GM12878 (cell line): ENCODE measurements around the gene ZNF410. TPM values are rescaled to one million over a fixed set of nuclear protein-coding genes. Genes with fewer than 3 reads are reported as not detected.

ENCODE experiments used
- BACH1 ChIP-seq: fragments of 450-650 bp; IDR thresholded peaks from 2 replicates; pipeline ENCODE4 v1.6.1; 2017; ENCODE audit warnings: mild to moderate bottlenecking, borderline replicate concordance
- BCLAF1 ChIP-seq: fragments of 450-650 bp; IDR thresholded peaks from 2 replicates; pipeline ENCODE4 v1.6.1; 2017; ENCODE audit warnings: antibody characterized with exemption, mild to moderate bottlenecking, moderate library complexity
- HDGF ChIP-seq: fragments of 450-650 bp; IDR thresholded peaks from 2 replicates; pipeline ENCODE4 v1.6.1; 2016; ENCODE audit warnings: antibody characterized with exemption
- IRF4 ChIP-seq: IDR thresholded peaks from 2 replicates; pipeline ENCODE4 v1.6.1; 2011; ENCODE audit warnings: low read depth, low read length
- JUND ChIP-seq: IDR thresholded peaks from 2 replicates; pipeline ENCODE4 v1.6.1; 2012; ENCODE audit warnings: low read depth, mild to moderate bottlenecking, low read length, improper control_type of control experiment, moderate library complexity
- KAT2A ChIP-seq: conservative IDR thresholded peaks from 2 replicates; pipeline ENCODE4 v1.6.1; 2011; ENCODE audit warnings: low read depth, low read length; ENCODE audit not compliant: control insufficient read depth
- RUNX3 ChIP-seq: IDR thresholded peaks from 2 replicates; pipeline ENCODE4 v1.6.1; 2012; ENCODE audit warnings: low read length, inconsistent platforms
- SPI1 ChIP-seq: IDR thresholded peaks from 2 replicates; pipeline ENCODE4 v1.6.1; 2011; ENCODE audit warnings: low read depth, mild to moderate bottlenecking, low read length, moderate library complexity, borderline replicate concordance; ENCODE audit not compliant: insufficient read depth
- STAT1 ChIP-seq: fragments of 450-650 bp; conservative IDR thresholded peaks from 2 replicates; pipeline ENCODE4 v1.6.1; 2014; ENCODE audit warnings: antibody characterized with exemption, mild to moderate bottlenecking
- polyA plus RNA-seq, 11 experiments: library from polyadenylated mRNA; depleted of rRNA in 4 of 11; unstranded in 6 of 11; stranded (reverse) in 5 of 11; fragments of >200 nt; fragmentation: Nextera tagmentation in 4 of 11; fragmentation: Illumina TruSeq in 1 of 11; extraction: Ambion mirVana in 4 of 11; extraction: Trizol in 1 of 11; gene quantifications; 1 replicate in 1 of 11; 2 replicates in 10 of 11; pipeline versions ENCODE4 v1.2.1 to v1.2.3, GENCODE V29; 2011 to 2016; ENCODE audit warnings: inconsistent platforms in 2 of 11, missing spikeins in 2 of 11, low read depth in 1 of 11
- total RNA-seq, 4 experiments: library from RNA; depleted of rRNA in 3 of 4; stranded (reverse); fragments of >200 nt in 3 of 4; fragmentation: Illumina TruSeq in 1 of 4; extraction: Trizol in 1 of 4; gene quantifications; 2 replicates each; pipeline versions ENCODE4 v1.2.1 to v1.2.3, GENCODE V29; 2013 to 2021
- TF ChIP-seq, protein P1 (sequence below): IDR thresholded peaks from 2 replicates; pipeline ENCODE4 v1.6.1; 2011; ENCODE audit warnings: borderline replicate concordance, low read depth, mild to moderate bottlenecking, moderate library complexity, low read length; ENCODE audit not compliant: insufficient read depth, poor library complexity, severe bottlenecking
- TF ChIP-seq, protein P2 (sequence below): IDR thresholded peaks from 2 replicates; pipeline ENCODE4 v1.6.1; 2011; ENCODE audit warnings: low read depth, mild to moderate bottlenecking, low read length, moderate library complexity, borderline replicate concordance; ENCODE audit errors: extremely low read depth
- TF ChIP-seq, protein P3 (sequence below): fragments of 450-650 bp; IDR thresholded peaks from 2 replicates; pipeline ENCODE4 v1.6.1; 2016; ENCODE audit warnings: mild to moderate bottlenecking, moderate library complexity, borderline replicate concordance
- TF ChIP-seq, protein P4 (sequence below): fragments of 450-650 bp; IDR thresholded peaks from 2 replicates; pipeline ENCODE4 v1.6.1; 2017; ENCODE audit warnings: mild to moderate bottlenecking, moderate library complexity

ZNF410 gene
- total and polyA plus RNA-seq, 10 of the 15 experiments (the other 5 are each of a cell fraction or from before 2014, with no cell fraction given): 31.2 to 56.6 (median 47.7) TPM

GRCh38 chr14:73886449-73887317 is at the start of gene ZNF410 (continued):
- TF ChIP-seq, protein P1, sequence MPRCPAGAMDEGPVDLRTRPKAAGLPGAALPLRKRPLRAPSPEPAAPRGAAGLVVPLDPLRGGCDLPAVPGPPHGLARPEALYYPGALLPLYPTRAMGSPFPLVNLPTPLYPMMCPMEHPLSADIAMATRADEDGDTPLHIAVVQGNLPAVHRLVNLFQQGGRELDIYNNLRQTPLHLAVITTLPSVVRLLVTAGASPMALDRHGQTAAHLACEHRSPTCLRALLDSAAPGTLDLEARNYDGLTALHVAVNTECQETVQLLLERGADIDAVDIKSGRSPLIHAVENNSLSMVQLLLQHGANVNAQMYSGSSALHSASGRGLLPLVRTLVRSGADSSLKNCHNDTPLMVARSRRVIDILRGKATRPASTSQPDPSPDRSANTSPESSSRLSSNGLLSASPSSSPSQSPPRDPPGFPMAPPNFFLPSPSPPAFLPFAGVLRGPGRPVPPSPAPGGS: peak; percentile 73
- TF ChIP-seq, protein P2, sequence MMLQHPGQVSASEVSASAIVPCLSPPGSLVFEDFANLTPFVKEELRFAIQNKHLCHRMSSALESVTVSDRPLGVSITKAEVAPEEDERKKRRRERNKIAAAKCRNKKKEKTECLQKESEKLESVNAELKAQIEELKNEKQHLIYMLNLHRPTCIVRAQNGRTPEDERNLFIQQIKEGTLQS: no peak
- TF ChIP-seq HDGF (peak; percentile 75; the same call in 1 of the 2 replicates), JUND (no peak), KAT2A (no peak), IRF4 (no peak), RUNX3 (peak; percentile 73), SPI1 (peak; percentile 25; the same call in 1 of the 2 replicates), STAT1 (no peak), BCLAF1 (no peak), BACH1 (peak; percentile 85; the same call in 1 of the 2 replicates)
- TF ChIP-seq, protein P3, sequence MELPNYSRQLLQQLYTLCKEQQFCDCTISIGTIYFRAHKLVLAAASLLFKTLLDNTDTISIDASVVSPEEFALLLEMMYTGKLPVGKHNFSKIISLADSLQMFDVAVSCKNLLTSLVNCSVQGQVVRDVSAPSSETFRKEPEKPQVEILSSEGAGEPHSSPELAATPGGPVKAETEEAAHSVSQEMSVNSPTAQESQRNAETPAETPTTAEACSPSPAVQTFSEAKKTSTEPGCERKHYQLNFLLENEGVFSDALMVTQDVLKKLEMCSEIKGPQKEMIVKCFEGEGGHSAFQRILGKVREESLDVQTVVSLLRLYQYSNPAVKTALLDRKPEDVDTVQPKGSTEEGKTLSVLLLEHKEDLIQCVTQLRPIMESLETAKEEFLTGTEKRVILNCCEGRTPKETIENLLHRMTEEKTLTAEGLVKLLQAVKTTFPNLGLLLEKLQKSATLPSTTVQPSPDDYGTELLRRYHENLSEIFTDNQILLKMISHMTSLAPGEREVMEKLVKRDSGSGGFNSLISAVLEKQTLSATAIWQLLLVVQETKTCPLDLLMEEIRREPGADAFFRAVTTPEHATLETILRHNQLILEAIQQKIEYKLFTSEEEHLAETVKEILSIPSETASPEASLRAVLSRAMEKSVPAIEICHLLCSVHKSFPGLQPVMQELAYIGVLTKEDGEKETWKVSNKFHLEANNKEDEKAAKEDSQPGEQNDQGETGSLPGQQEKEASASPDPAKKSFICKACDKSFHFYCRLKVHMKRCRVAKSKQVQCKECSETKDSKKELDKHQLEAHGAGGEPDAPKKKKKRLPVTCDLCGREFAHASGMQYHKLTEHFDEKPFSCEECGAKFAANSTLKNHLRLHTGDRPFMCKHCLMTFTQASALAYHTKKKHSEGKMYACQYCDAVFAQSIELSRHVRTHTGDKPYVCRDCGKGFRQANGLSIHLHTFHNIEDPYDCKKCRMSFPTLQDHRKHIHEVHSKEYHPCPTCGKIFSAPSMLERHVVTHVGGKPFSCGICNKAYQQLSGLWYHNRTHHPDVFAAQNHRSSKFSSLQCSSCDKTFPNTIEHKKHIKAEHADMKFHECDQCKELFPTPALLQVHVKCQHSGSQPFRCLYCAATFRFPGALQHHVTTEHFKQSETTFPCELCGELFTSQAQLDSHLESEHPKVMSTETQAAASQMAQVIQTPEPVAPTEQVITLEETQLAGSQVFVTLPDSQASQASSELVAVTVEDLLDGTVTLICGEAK: peak; percentile 95
- TF ChIP-seq, protein P4, sequence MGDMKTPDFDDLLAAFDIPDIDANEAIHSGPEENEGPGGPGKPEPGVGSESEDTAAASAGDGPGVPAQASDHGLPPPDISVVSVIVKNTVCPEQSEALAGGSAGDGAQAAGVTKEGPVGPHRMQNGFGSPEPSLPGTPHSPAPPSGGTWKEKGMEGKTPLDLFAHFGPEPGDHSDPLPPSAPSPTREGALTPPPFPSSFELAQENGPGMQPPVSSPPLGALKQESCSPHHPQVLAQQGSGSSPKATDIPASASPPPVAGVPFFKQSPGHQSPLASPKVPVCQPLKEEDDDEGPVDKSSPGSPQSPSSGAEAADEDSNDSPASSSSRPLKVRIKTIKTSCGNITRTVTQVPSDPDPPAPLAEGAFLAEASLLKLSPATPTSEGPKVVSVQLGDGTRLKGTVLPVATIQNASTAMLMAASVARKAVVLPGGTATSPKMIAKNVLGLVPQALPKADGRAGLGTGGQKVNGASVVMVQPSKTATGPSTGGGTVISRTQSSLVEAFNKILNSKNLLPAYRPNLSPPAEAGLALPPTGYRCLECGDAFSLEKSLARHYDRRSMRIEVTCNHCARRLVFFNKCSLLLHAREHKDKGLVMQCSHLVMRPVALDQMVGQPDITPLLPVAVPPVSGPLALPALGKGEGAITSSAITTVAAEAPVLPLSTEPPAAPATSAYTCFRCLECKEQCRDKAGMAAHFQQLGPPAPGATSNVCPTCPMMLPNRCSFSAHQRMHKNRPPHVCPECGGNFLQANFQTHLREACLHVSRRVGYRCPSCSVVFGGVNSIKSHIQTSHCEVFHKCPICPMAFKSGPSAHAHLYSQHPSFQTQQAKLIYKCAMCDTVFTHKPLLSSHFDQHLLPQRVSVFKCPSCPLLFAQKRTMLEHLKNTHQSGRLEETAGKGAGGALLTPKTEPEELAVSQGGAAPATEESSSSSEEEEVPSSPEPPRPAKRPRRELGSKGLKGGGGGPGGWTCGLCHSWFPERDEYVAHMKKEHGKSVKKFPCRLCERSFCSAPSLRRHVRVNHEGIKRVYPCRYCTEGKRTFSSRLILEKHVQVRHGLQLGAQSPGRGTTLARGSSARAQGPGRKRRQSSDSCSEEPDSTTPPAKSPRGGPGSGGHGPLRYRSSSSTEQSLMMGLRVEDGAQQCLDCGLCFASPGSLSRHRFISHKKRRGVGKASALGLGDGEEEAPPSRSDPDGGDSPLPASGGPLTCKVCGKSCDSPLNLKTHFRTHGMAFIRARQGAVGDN: peak; percentile 62
